ENCODE results near the gene AGFG2.

The AGFG2 gene

DNA sequence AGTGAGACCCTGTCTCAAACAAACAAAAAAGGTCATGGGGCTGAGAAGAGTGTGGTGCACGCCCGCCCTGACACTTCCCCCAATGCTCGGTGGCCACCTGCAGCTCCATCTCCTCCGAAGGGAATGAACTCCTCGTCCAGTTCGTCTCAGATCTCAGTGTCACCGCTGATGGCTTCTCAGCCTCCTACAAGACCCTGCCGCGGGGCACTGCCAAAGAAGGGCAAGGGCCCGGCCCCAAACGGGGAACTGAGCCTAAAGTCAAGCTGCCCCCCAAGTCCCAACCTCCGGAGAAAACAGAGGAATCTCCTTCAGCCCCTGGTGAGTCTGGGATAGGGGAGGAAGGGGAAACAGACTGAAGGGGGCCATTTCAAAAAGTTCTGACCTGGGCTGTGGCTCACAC lies 67.3 kb downstream of the AGFG2 start:
- Histone ChIP-seq H2BK15ac (ENCODE audit: low read depth, poor library complexity, severe bottlenecking) (no peak overlapping the region), H4K8ac (ENCODE audit: low read length) (no peak overlapping the region), H3K4ac (ENCODE audit: low read depth in 1 of 2, low read length in 2 of 2) (no peak overlapping the region), H2BK5ac (ENCODE audit: low read depth, low read length, poor library complexity, severe bottlenecking) (no peak overlapping the region), H4K91ac (ENCODE audit: low read length) (no peak overlapping the region), H3K79me1 (replicated peaks; ENCODE audit: low read length, poor library complexity, severe bottlenecking) (no peaks in the 10 kb centered on the region), H2BK120ac (ENCODE audit: low read depth, low read length) (no peak overlapping the region), H2BK12ac (ENCODE audit: low read length in 2 of 2) (no peak overlapping the region), H3K4me3 (ENCODE audit: insufficient read depth in 1 of 2, low read depth in 1 of 2, low read length in 2 of 2) (no peak overlapping the region), H2AK5ac (ENCODE audit: low read length, severe bottlenecking) (no peak overlapping the region), H3K36me3 (ENCODE audit: control insufficient read depth in 1 of 2, insufficient read depth in 2 of 2, low read depth in 1 of 2, low read length in 2 of 2) (peaks cover 0 to 35% of the 10 kb centered on the region in 2 experiments), H3K27me3 (ENCODE audit: control insufficient read depth in 1 of 2, insufficient read depth in 1 of 2, low read length in 2 of 2) (no peaks in the 10 kb centered on the region), H3K4me2 (ENCODE audit: low read length, poor library complexity, severe bottlenecking) (no peak overlapping the region), H3K9ac (ENCODE audit: low read length) (no peak overlapping the region), H3K27ac (ENCODE audit: low read length, poor library complexity, severe bottlenecking) (no peak overlapping the region), H3K14ac (ENCODE audit: low read length in 2 of 2) (no peak overlapping the region), H3K4me1 (ENCODE audit: control insufficient read depth, insufficient read depth, low read depth, low read length) (peaks cover 37% of the 10 kb centered on the region), H3K9me3 (ENCODE audit: control insufficient read depth, low read length) (no peaks in the 10 kb centered on the region), H3K18ac (ENCODE audit: low read depth in 1 of 2, low read length in 2 of 2) (no peak overlapping the region), H2AFZ (ENCODE audit: low read depth, low read length) (no peak overlapping the region), H3K23ac (ENCODE audit: low read length in 2 of 2) (no peak overlapping the region)
- WGBS = 93% methylated on average over 12 of the region's 12 CpGs
- no peak for DNase-seq

GRCh38 chr7:100607111-100607510 lies 68.1 kb downstream of the AGFG2 start:
- Histone ChIP-seq H2AK5ac (ENCODE audit: low read length, severe bottlenecking) (no peak overlapping the region), H2AFZ (ENCODE audit: low read depth, low read length) (no peak overlapping the region), H3K4ac (ENCODE audit: low read depth in 1 of 2, low read length in 2 of 2) (no peak overlapping the region), H3K4me1 (ENCODE audit: control insufficient read depth, insufficient read depth, low read depth, low read length) (peaks cover 32% of the 10 kb centered on the region), H3K14ac (ENCODE audit: low read length in 2 of 2) (no peak overlapping the region), H4K91ac (ENCODE audit: low read length) (peak overlapping the region; percentile 20), H3K27me3 (ENCODE audit: control insufficient read depth in 1 of 2, insufficient read depth in 1 of 2, low read length in 2 of 2) (no peaks in the 10 kb centered on the region), H2BK15ac (ENCODE audit: low read depth, poor library complexity, severe bottlenecking) (no peak overlapping the region), H3K36me3 (ENCODE audit: control insufficient read depth in 1 of 2, insufficient read depth in 2 of 2, low read depth in 1 of 2, low read length in 2 of 2) (peaks cover 0 to 35% of the 10 kb centered on the region in 2 experiments), H2BK120ac (ENCODE audit: low read depth, low read length) (no peak overlapping the region), H3K4me3 (ENCODE audit: insufficient read depth in 1 of 2, low read depth in 1 of 2, low read length in 2 of 2) (no peak overlapping the region), H2BK12ac (ENCODE audit: low read length in 2 of 2) (no peak overlapping the region), H3K27ac (ENCODE audit: low read length, poor library complexity, severe bottlenecking) (no peak overlapping the region), H3K18ac (ENCODE audit: low read depth in 1 of 2, low read length in 2 of 2) (no peak overlapping the region), H3K9ac (ENCODE audit: low read length) (peak overlapping the region; percentile 22), H4K8ac (ENCODE audit: low read length) (peak overlapping the region; percentile 58), H3K23ac (ENCODE audit: low read length in 2 of 2) (no peak overlapping the region), H2BK5ac (ENCODE audit: low read depth, low read length, poor library complexity, severe bottlenecking) (no peak overlapping the region), H3K79me1 (replicated peaks; ENCODE audit: low read length, poor library complexity, severe bottlenecking) (no peaks in the 10 kb centered on the region), H3K4me2 (ENCODE audit: low read length, poor library complexity, severe bottlenecking) (no peak overlapping the region), H3K9me3 (ENCODE audit: control insufficient read depth, low read length) (no peaks in the 10 kb centered on the region)
- DNase-seq = no peak
- WGBS = 92% methylated on average over 8 of the region's 8 CpGs

GRCh38 chr7:100609958-100610357 lies 71.0 kb downstream of the AGFG2 start:
- no peak overlapping the region for H3K23ac ChIP-seq (ENCODE audit: low read length in 2 of 2)
- H3K4me3 ChIP-seq (ENCODE audit: insufficient read depth in 1 of 2, low read depth in 1 of 2, low read length in 2 of 2) = no peak overlapping the region
- DNase-seq = no peak
- H3K79me1 ChIP-seq (replicated peaks; ENCODE audit: low read length, poor library complexity, severe bottlenecking) = peaks cover 15% of the 10 kb centered on the region
- no peak overlapping the region for H2BK120ac ChIP-seq (ENCODE audit: low read depth, low read length)
- no peak overlapping the region for H4K8ac ChIP-seq (ENCODE audit: low read length)
- H3K27me3 ChIP-seq (ENCODE audit: control insufficient read depth in 1 of 2, insufficient read depth in 1 of 2, low read length in 2 of 2) = no peaks in the 10 kb centered on the region
- 95% methylated on average over 5 of the region's 5 CpGs for WGBS
- H3K4me2 ChIP-seq (ENCODE audit: low read length, poor library complexity, severe bottlenecking) = no peak overlapping the region
- H2AK5ac ChIP-seq (ENCODE audit: low read length, severe bottlenecking) = no peak overlapping the region
- no peak overlapping the region for H2BK15ac ChIP-seq (ENCODE audit: low read depth, poor library complexity, severe bottlenecking)
- H3K9me3 ChIP-seq (ENCODE audit: control insufficient read depth, low read length) = no peaks in the 10 kb centered on the region
- no peak overlapping the region for H3K27ac ChIP-seq (ENCODE audit: low read length, poor library complexity, severe bottlenecking)
- no peak overlapping the region for H2BK12ac ChIP-seq (ENCODE audit: low read length in 2 of 2)
- peaks cover 4 to 37% of the 10 kb centered on the region in 2 experiments for H3K36me3 ChIP-seq (ENCODE audit: control insufficient read depth in 1 of 2, insufficient read depth in 2 of 2, low read depth in 1 of 2, low read length in 2 of 2)
- no peak overlapping the region for H3K9ac ChIP-seq (ENCODE audit: low read length)
- no peak overlapping the region for H3K14ac ChIP-seq (ENCODE audit: low read length in 2 of 2)
- no peak overlapping the region for H2BK5ac ChIP-seq (ENCODE audit: low read depth, low read length, poor library complexity, severe bottlenecking)
- H3K4ac ChIP-seq (ENCODE audit: low read depth in 1 of 2, low read length in 2 of 2) = no peak overlapping the region
- no peak overlapping the region for H4K91ac ChIP-seq (ENCODE audit: low read length)
- H2AFZ ChIP-seq (ENCODE audit: low read depth, low read length) = no peak overlapping the region
- H3K18ac ChIP-seq (ENCODE audit: low read depth in 1 of 2, low read length in 2 of 2) = no peak overlapping the region
- H3K4me1 ChIP-seq (ENCODE audit: control insufficient read depth, insufficient read depth, low read depth, low read length) = peaks cover 23% of the 10 kb centered on the region

- peaks cover 15% of the 10 kb centered on the region for H3K79me1 ChIP-seq (replicated peaks; ENCODE audit: low read length, poor library complexity, severe bottlenecking)
- peak within 1 kb of the TSS; percentile 90 for H4K8ac ChIP-seq (ENCODE audit: low read length)
- H2AFZ ChIP-seq (ENCODE audit: low read depth, low read length) = peak within 1 kb of the TSS; percentile 66
- H3K9ac ChIP-seq (ENCODE audit: low read length) = peak within 1 kb of the TSS; percentile 90
- H3K9me3 ChIP-seq (ENCODE audit: control insufficient read depth, low read length) = no peaks in the 10 kb centered on the region
- peak within 1 kb of the TSS; percentile 72 to 84 for H3K4me3 ChIP-seq (ENCODE audit: insufficient read depth in 1 of 2, low read depth in 1 of 2, low read length in 2 of 2)
- peak within 1 kb of the TSS; percentile 87 for H4K91ac ChIP-seq (ENCODE audit: low read length)
- H3K4ac ChIP-seq (ENCODE audit: low read depth in 1 of 2, low read length in 2 of 2) = peak within 1 kb of the TSS in 1 of 2 experiments; percentile 40
- H2BK12ac ChIP-seq (ENCODE audit: low read length in 2 of 2) = peak within 1 kb of the TSS; percentile 40 to 67
- peak within 1 kb of the TSS in 1 of 2 experiments; percentile 61 for H3K14ac ChIP-seq (ENCODE audit: low read length in 2 of 2)
- DNase-seq = peak; percentile 100
- WGBS = under 1% methylated on average over 44 of the region's 61 CpGs
- no peaks in the 10 kb centered on the region for H3K27me3 ChIP-seq (ENCODE audit: control insufficient read depth in 1 of 2, insufficient read depth in 1 of 2, low read length in 2 of 2)
- peaks cover 9 to 18% of the 10 kb centered on the region in 2 experiments for H3K36me3 ChIP-seq (ENCODE audit: control insufficient read depth in 1 of 2, insufficient read depth in 2 of 2, low read depth in 1 of 2, low read length in 2 of 2)
- peaks cover 15% of the 10 kb centered on the region for H3K4me1 ChIP-seq (ENCODE audit: control insufficient read depth, insufficient read depth, low read depth, low read length)
- H2BK15ac ChIP-seq (ENCODE audit: low read depth, poor library complexity, severe bottlenecking) = peak within 1 kb of the TSS; percentile 77
- no peak within 1 kb of the TSS for H3K23ac ChIP-seq (ENCODE audit: low read length in 2 of 2)
- peak within 1 kb of the TSS; percentile 82 for H3K27ac ChIP-seq (ENCODE audit: low read length, poor library complexity, severe bottlenecking)
- H2BK120ac ChIP-seq (ENCODE audit: low read depth, low read length) = peak within 1 kb of the TSS; percentile 64
- peak within 1 kb of the TSS; percentile 81 to 97 for H3K18ac ChIP-seq (ENCODE audit: low read depth in 1 of 2, low read length in 2 of 2)
- no peak within 1 kb of the TSS for H2AK5ac ChIP-seq (ENCODE audit: low read length, severe bottlenecking)
- peak within 1 kb of the TSS; percentile 71 for H2BK5ac ChIP-seq (ENCODE audit: low read depth, low read length, poor library complexity, severe bottlenecking)
- peak within 1 kb of the TSS; percentile 93 for H3K4me2 ChIP-seq (ENCODE audit: low read length, poor library complexity, severe bottlenecking)
These were observed 73.2 kb downstream of the AGFG2 start, which contains the start of gene MOSPD3 for GRCh38 chr7:100611983-100612729. TSS of gene MOSPD3 (plus strand) at chr7:100612540. CDS start at chr7:100612792, 252 bp downstream.
